H9 (cell line): ENCODE data around the gene GLDC. TPM values are rescaled to one million over a fixed set of nuclear protein-coding genes. Genes with fewer than 3 reads are reported as not detected.

Experiments
- DNase-seq: peaks from one replicate; pipeline ENCODE4 v3.0.0-alpha.2; 2017
- H2AFZ ChIP-seq: one replicate; pipeline ENCODE4 v1.6.1; 2013; ENCODE audit warnings: mild to moderate bottlenecking, low read length, control low read depth, moderate library complexity
- H2AK5ac ChIP-seq: 2 replicates; pipeline ENCODE4 v1.6.1; 2013; ENCODE audit warnings: low read length, control low read depth, mixed read lengths; ENCODE audit not compliant: insufficient read length
- H2BK120ac ChIP-seq: one replicate; pipeline ENCODE4 v1.6.1; 2013; ENCODE audit warnings: low read depth, mild to moderate bottlenecking, low read length, control low read depth, inconsistent platforms; ENCODE audit not compliant: poor library complexity, severe bottlenecking
- H2BK12ac ChIP-seq: 2 replicates; pipeline ENCODE4 v1.6.1; 2013; ENCODE audit warnings: low read length, control low read depth, mixed read lengths, low read depth; ENCODE audit not compliant: insufficient read length
- H2BK15ac ChIP-seq: 2 replicates; pipeline ENCODE4 v1.6.1; 2013; ENCODE audit warnings: low read depth, low read length, control low read depth
- H2BK20ac ChIP-seq: one replicate; pipeline ENCODE4 v1.6.1; 2013; ENCODE audit warnings: low read depth, mild to moderate bottlenecking, low read length, control low read depth, inconsistent platforms; ENCODE audit not compliant: poor library complexity, severe bottlenecking
- H2BK5ac ChIP-seq: 2 replicates; pipeline ENCODE4 v1.6.1; 2013; ENCODE audit warnings: low read length, control low read depth, mixed read lengths; ENCODE audit not compliant: insufficient read length
- H3K14ac ChIP-seq: 2 replicates; pipeline ENCODE4 v1.6.1; 2013; ENCODE audit warnings: low read length, control low read depth; ENCODE audit not compliant: insufficient read depth
- H3K18ac ChIP-seq: 2 replicates; pipeline ENCODE4 v1.6.1; 2013; ENCODE audit warnings: low read depth, mild to moderate bottlenecking, mixed read lengths, low read length, control low read depth; ENCODE audit not compliant: insufficient read length
- H3K23ac ChIP-seq: 2 replicates; pipeline ENCODE4 v1.6.1; 2013; ENCODE audit warnings: low read length, control low read depth, mixed read lengths, low read depth; ENCODE audit not compliant: insufficient read length
- H3K23me2 ChIP-seq: 2 replicates; pipeline ENCODE4 v1.6.1; 2013; ENCODE audit warnings: low read depth, mild to moderate bottlenecking, mixed read lengths, low read length, control low read depth; ENCODE audit not compliant: insufficient read length, poor library complexity, severe bottlenecking
- H3K27ac ChIP-seq: 2 replicates; pipeline ENCODE4 v1.5.1; 2013; ENCODE audit warnings: low read length, control low read depth, mixed read lengths, low read depth; ENCODE audit not compliant: insufficient read length
- H3K27me3 ChIP-seq: 2 replicates; pipeline ENCODE4 v1.6.1; 2013; ENCODE audit warnings: low read length, control low read depth, inconsistent platforms; ENCODE audit not compliant: insufficient read depth
- H3K4ac ChIP-seq: 2 replicates; pipeline ENCODE4 v1.6.1; 2013; ENCODE audit warnings: low read depth, mild to moderate bottlenecking, control low read depth, inconsistent platforms, low read length, moderate library complexity
- H3K4me1 ChIP-seq: 2 replicates; pipeline ENCODE4 v1.6.1; 2013; ENCODE audit warnings: low read length, control low read depth, inconsistent platforms; ENCODE audit not compliant: insufficient read depth
- H3K4me2 ChIP-seq: 2 replicates; pipeline ENCODE4 v1.6.1; 2013; ENCODE audit warnings: low read length, control low read depth, mixed read lengths; ENCODE audit not compliant: insufficient read length, insufficient read depth
- H3K56ac ChIP-seq: 2 replicates; pipeline ENCODE4 v1.6.1; 2013; ENCODE audit warnings: low read depth, mild to moderate bottlenecking, mixed read lengths, low read length, control low read depth; ENCODE audit not compliant: insufficient read length
- H3K79me1 ChIP-seq: 2 replicates; pipeline ENCODE4 v1.6.1; 2013; ENCODE audit warnings: low read depth, mild to moderate bottlenecking, moderate library complexity, low read length, control low read depth, inconsistent platforms; ENCODE audit not compliant: insufficient read depth, poor library complexity, severe bottlenecking
- H3K79me2 ChIP-seq: 2 replicates; pipeline ENCODE4 v1.6.1; 2013; ENCODE audit warnings: low read length, control low read depth, inconsistent platforms; ENCODE audit not compliant: insufficient read depth
- H3K9ac ChIP-seq: 2 replicates; pipeline ENCODE4 v1.6.1; 2013; ENCODE audit warnings: low read length, control low read depth, mixed read lengths; ENCODE audit not compliant: insufficient read length; ENCODE audit errors: extremely low read depth
- H3K9me3 ChIP-seq: one replicate; pipeline ENCODE4 v1.6.1; 2013; ENCODE audit warnings: low read depth, low read length, inconsistent platforms; ENCODE audit not compliant: control insufficient read depth
- H3T11ph ChIP-seq: one replicate; pipeline ENCODE4 v1.6.1; 2013; ENCODE audit warnings: mild to moderate bottlenecking, low read length, control low read depth, inconsistent platforms
- H4K20me1 ChIP-seq: one replicate; pipeline ENCODE4 v1.6.1; 2013; ENCODE audit not compliant: control insufficient read depth, insufficient read length, insufficient read depth
- H4K5ac ChIP-seq: 2 replicates; pipeline ENCODE4 v1.6.1; 2013; ENCODE audit warnings: low read depth, mild to moderate bottlenecking, mixed read lengths, low read length, control low read depth; ENCODE audit not compliant: insufficient read length
- H4K8ac ChIP-seq: replicated peaks from 2 replicates; pipeline ENCODE4 v1.6.1; 2013; ENCODE audit warnings: low read length, control low read depth, mixed read lengths, low read depth; ENCODE audit not compliant: insufficient read length
- H4K91ac ChIP-seq: 2 replicates; pipeline ENCODE4 v1.6.1; 2013; ENCODE audit warnings: low read depth, mild to moderate bottlenecking, moderate library complexity, mixed read lengths, low read length, control low read depth; ENCODE audit not compliant: insufficient read length
- H3K27ac Mint-ChIP-seq, 3 experiments: 2 replicates in 2 of 3; 3 replicates in 1 of 3; pipeline ENCODE4 v1.8.0; 2020 to 2021; ENCODE audit warnings: mixed read lengths in 3 of 3, mild to moderate bottlenecking in 1 of 3, moderate library complexity in 1 of 3
- H3K27me3 Mint-ChIP-seq: 2 replicates; pipeline ENCODE4 v1.8.0; 2021; ENCODE audit warnings: low read depth, mild to moderate bottlenecking, moderate library complexity, mixed read lengths
- H3K36me3 Mint-ChIP-seq, 3 experiments: 2 replicates in 2 of 3; 3 replicates in 1 of 3; pipeline ENCODE4 v1.8.0; 2020 to 2021; ENCODE audit warnings: low read depth in 3 of 3, mixed read lengths in 3 of 3; ENCODE audit not compliant: insufficient read depth in 1 of 3
- H3K4me1 Mint-ChIP-seq, 2 experiments: 2 replicates each; pipeline ENCODE4 v1.8.0; 2020; ENCODE audit warnings: mixed read lengths in 2 of 2
- H3K4me3 Mint-ChIP-seq, 2 experiments: 2 replicates in 1 of 2; 3 replicates in 1 of 2; pipeline ENCODE4 v1.8.0; 2020 to 2021; ENCODE audit warnings: mild to moderate bottlenecking in 2 of 2, mixed read lengths in 2 of 2, moderate library complexity in 1 of 2
- H3K9me3 Mint-ChIP-seq, 2 experiments: 2 replicates in 1 of 2; 3 replicates in 1 of 2; pipeline ENCODE4 v1.8.0; 2020; ENCODE audit warnings: mild to moderate bottlenecking in 2 of 2, mixed read lengths in 2 of 2, moderate library complexity in 1 of 2
- WGBS: extraction: QIAGEN DNeasy Blood & Tissue Kit; methylation state at CpG from one replicate; pipeline ENCODE4 v1.1.7; 2013; ENCODE audit warnings: missing lambda C conversion rate, low lambda C conversion rate, mixed read lengths; ENCODE audit not compliant: insufficient read length; ENCODE audit errors: extremely low coverage; 5-methylcytosine and 5-hydroxymethylcytosine counted together
- total RNA-seq: library from RNA; stranded (reverse); gene quantifications from 2 replicates; pipeline ENCODE4 v1.2.1, GENCODE V29; 2021
- TF ChIP-seq, protein P1 (sequence below): fragments of 200-600 bp; sonication (generic); conservative IDR thresholded peaks from 3 replicates; pipeline ENCODE4 v1.8.0; 2021; ENCODE audit warnings: antibody characterized with exemption, mild to moderate bottlenecking

The GLDC gene
- total RNA-seq, 1 experiment from 2014 or later, result 74.4 TPM

DNA sequence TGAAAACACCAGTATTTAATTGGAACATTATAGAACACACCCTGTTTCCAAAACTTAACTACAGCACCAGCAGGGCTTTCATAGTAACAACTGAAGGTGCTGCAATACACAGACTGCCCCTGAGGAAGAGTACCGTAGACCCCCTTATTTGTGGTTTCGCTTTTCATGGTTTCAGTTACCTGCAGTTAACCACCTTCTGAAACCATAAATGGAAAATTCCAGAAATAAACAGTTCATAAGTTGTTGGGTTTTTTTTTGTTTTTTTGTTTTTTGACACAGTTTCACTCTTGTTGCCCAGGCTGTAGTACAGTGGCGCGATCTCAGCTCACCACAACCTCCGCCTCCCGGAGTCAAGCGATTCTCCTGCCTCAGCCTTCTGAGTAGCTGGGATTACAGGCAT lies 9.5 kb upstream of the GLDC start:
- DNase-seq, result no peak
- no CpG with 5 or more reads among the region's 7 CpGs for WGBS
- Histone ChIP-seq H3T11ph (no peak overlapping the region), H4K91ac (no peak overlapping the region), H2BK20ac (no peak overlapping the region), H4K5ac (no peak overlapping the region), H3K79me2 (peaks cover 3% of the 10 kb centered on the region; the same call in 1 of the 2 replicates), H3K14ac (no peak overlapping the region), H3K4me1 (no peaks in the 10 kb centered on the region), H3K9me3 (no peaks in the 10 kb centered on the region), H2BK120ac (no peak overlapping the region), H3K23me2 (no peaks in the 10 kb centered on the region), H2BK12ac (no peak overlapping the region), H3K27ac (no peak overlapping the region), H3K56ac (no peak overlapping the region), H3K18ac (no peak overlapping the region), H3K4me2 (no peak overlapping the region), H2BK15ac (no peak overlapping the region), H2AFZ (no peak overlapping the region), H4K20me1 (no peaks in the 10 kb centered on the region), H4K8ac (no peak overlapping the region), H2AK5ac (no peak overlapping the region), H3K27me3 (no peaks in the 10 kb centered on the region), H3K79me1 (peaks cover 5% of the 10 kb centered on the region), H3K9ac (no peak overlapping the region), H2BK5ac (no peak overlapping the region), H3K23ac (no peak overlapping the region), H3K4ac (no peak overlapping the region)
- peak overlapping the region in 1 of 3 experiments; percentile 68; a peak in 3 of 7 replicates for H3K27ac Mint-ChIP-seq
- TF ChIP-seq, protein P1, sequence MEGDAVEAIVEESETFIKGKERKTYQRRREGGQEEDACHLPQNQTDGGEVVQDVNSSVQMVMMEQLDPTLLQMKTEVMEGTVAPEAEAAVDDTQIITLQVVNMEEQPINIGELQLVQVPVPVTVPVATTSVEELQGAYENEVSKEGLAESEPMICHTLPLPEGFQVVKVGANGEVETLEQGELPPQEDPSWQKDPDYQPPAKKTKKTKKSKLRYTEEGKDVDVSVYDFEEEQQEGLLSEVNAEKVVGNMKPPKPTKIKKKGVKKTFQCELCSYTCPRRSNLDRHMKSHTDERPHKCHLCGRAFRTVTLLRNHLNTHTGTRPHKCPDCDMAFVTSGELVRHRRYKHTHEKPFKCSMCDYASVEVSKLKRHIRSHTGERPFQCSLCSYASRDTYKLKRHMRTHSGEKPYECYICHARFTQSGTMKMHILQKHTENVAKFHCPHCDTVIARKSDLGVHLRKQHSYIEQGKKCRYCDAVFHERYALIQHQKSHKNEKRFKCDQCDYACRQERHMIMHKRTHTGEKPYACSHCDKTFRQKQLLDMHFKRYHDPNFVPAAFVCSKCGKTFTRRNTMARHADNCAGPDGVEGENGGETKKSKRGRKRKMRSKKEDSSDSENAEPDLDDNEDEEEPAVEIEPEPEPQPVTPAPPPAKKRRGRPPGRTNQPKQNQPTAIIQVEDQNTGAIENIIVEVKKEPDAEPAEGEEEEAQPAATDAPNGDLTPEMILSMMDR, result no peak
- H3K27me3 Mint-ChIP-seq, result no peaks in the 10 kb centered on the region
- no peaks in the 10 kb centered on the region for H3K9me3 Mint-ChIP-seq
- H3K36me3 Mint-ChIP-seq, result peaks cover 20 to 28% (median 26%) of the 10 kb centered on the region in 3 experiments
- H3K4me1 Mint-ChIP-seq, result peaks cover 14 to 15% of the 10 kb centered on the region in 2 experiments
- no peak overlapping the region for H3K4me3 Mint-ChIP-seq
